ENCODE results near the gene DPPA5.
"Not testable (repeated sequence)": the region's sequence is repeated elsewhere in the genome, so short reads cannot be mapped to it uniquely, and the experiment has no call there.

The DPPA5 gene

DNA sequence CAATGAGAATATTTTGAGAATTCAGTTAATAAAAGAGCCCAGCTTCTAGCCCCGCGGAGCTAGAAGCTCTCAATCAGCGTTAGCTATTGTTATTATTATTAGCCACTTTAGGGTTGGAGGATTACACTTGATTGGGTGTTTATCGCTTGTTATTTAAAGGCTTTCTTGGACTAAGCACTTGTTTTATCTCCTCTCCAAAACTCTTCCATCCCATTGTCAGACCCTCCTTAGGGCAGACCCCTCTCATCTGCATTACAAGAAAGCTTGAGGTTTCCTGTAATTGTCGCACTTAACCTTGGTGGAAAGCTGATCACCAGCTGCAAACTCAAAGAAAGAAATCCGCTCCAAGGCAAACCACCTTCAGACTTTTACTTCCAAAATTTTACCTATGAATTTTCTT is 4.8 kb downstream of the DPPA5 start:
- Mint-ChIP-seq H3K9me3 (no peaks in the 10 kb centered on the region), H3K4me3 (no peak overlapping the region), H3K4me1 (no peaks in the 10 kb centered on the region), H3K27ac (ENCODE audit: low read depth) (no peak overlapping the region), H3K27me3 (peaks cover 44% of the 10 kb centered on the region), H3K36me3 (ENCODE audit: insufficient read depth) (no peaks in the 10 kb centered on the region)
- ATAC-seq (replicated peaks; ENCODE audit: extremely low read depth, poor library complexity, severe bottlenecking) (no peak), DNase-seq (ENCODE audit: low spot score in 2 of 2) (no peak)

DNA sequence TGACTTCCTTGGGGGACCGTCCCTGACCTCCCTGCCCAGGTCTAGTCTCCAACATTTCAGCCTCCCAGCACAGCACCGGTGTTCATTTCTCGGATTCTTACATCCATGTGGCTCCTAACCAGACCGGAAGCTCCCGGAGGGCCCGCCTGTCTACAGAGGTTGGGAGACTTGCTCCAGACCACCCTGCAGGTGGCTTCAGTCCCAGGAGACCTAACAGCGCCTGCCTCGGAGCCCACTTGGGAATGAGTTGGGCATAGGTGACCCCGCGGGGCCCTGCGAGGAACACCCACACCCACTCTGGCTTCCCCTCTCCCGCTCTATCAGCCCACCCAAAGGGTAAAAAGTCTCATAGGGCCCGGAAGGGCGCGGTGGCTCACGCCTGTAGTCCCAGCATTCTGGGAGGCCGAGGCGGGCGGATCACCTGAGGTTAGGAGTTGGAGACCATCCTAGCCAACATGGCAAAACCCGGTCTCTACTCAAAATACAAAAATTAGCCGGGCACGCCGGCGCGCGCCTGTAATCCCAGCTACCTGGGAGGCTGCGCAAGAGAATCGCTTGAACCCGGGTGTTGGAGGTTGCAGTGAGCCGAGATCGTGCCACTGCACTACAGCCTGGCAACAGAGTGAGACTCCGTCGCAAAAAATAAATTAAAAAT is 5.4 kb downstream of the DPPA5 start:
- H3K36me3 Mint-ChIP-seq (ENCODE audit: insufficient read depth) = no peaks in the 10 kb centered on the region
- H3K27me3 Mint-ChIP-seq = peaks cover 44% of the 10 kb centered on the region
- ATAC-seq (replicated peaks; ENCODE audit: extremely low read depth, poor library complexity, severe bottlenecking) (no peak), DNase-seq (ENCODE audit: low spot score in 2 of 2) (no peak)
- no peaks in the 10 kb centered on the region for H3K9me3 Mint-ChIP-seq
- H3K27ac Mint-ChIP-seq (ENCODE audit: low read depth) = no peak overlapping the region
- no peaks in the 10 kb centered on the region for H3K4me1 Mint-ChIP-seq
- no peak overlapping the region for H3K4me3 Mint-ChIP-seq

GRCh38 chr6:73343164-73343563 is 10.9 kb downstream of the DPPA5 start:
- no peak for DNase-seq (ENCODE audit: low spot score in 2 of 2)
- no peak for ATAC-seq (replicated peaks; ENCODE audit: extremely low read depth, poor library complexity, severe bottlenecking)
- H3K4me1 Mint-ChIP-seq = no peaks in the 10 kb centered on the region
- H3K9me3 Mint-ChIP-seq = no peaks in the 10 kb centered on the region
- H3K27ac Mint-ChIP-seq (ENCODE audit: low read depth) = no peak overlapping the region
- no peak overlapping the region for H3K4me3 Mint-ChIP-seq
- H3K27me3 Mint-ChIP-seq = peaks cover 19% of the 10 kb centered on the region
- peaks cover 3% of the 10 kb centered on the region for H3K36me3 Mint-ChIP-seq (ENCODE audit: insufficient read depth)

DNA sequence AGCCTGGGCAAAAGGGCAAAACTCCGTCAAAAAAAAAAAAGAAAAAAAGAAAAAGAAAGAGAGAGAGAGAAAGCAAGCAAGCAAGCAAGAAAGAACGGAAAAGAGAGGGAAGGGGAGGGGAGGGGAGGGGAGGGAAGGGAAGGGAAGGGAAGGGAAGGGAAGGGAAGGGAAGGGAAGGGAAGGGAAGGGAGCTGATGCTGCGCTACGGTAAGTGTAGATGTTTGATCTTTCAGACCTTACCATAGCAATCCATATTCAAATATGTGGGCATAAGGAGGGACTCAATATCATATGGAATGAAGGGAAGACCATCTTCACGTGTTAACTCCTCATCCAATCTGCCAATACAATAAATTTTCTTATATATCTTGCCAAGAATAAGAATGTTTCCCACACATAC is 11.9 kb downstream of the DPPA5 start:
- Mint-ChIP-seq H3K4me1 (no peaks in the 10 kb centered on the region), H3K36me3 (ENCODE audit: insufficient read depth) (peaks cover 3% of the 10 kb centered on the region), H3K27me3 (peaks cover 9% of the 10 kb centered on the region), H3K27ac (ENCODE audit: low read depth) (no peak overlapping the region), H3K9me3 (no peaks in the 10 kb centered on the region), H3K4me3 (no peak overlapping the region)
- no peak for ATAC-seq (replicated peaks; ENCODE audit: extremely low read depth, poor library complexity, severe bottlenecking)
- DNase-seq (ENCODE audit: low spot score in 2 of 2) = no peak

- H3K27me3 Mint-ChIP-seq = peaks cover under 1% of the 10 kb centered on the region
- H3K27ac Mint-ChIP-seq (ENCODE audit: low read depth) = no peak overlapping the region
- no peaks in the 10 kb centered on the region for H3K4me1 Mint-ChIP-seq
- DNase-seq (ENCODE audit: low spot score in 2 of 2) = no peak
- peaks cover 3% of the 10 kb centered on the region for H3K36me3 Mint-ChIP-seq (ENCODE audit: insufficient read depth)
- H3K9me3 Mint-ChIP-seq = no peaks in the 10 kb centered on the region
- no peak for ATAC-seq (replicated peaks; ENCODE audit: extremely low read depth, poor library complexity, severe bottlenecking)
- no peak overlapping the region for H3K4me3 Mint-ChIP-seq
Observed at GRCh38 chr6:73341335-73341734, 12.7 kb downstream of the DPPA5 start.

DNA sequence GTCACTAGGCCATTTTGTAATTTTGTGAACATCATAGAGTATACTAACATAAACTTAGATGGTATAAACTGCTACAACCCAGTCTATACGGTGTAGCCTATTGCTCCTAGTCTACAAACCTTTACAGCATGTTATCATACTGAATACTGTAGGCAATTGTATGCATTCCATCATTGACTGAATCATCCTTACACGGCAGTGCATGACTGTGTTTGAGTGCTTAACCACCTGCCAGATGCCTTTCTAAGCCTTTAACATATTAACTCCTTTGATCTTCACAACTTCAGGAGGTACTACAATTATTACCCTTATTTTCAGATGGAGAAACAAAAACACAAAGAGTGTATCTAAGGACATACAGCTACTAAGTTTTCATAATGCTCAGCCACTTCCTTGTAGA is 14.0 kb downstream of the DPPA5 start:
- H3K4me3 Mint-ChIP-seq = no peak overlapping the region
- no peak overlapping the region for H3K27ac Mint-ChIP-seq (ENCODE audit: low read depth)
- ATAC-seq (replicated peaks; ENCODE audit: extremely low read depth, poor library complexity, severe bottlenecking) = no peak
- H3K9me3 Mint-ChIP-seq = no peaks in the 10 kb centered on the region
- H3K4me1 Mint-ChIP-seq = no peaks in the 10 kb centered on the region
- no peaks in the 10 kb centered on the region for H3K27me3 Mint-ChIP-seq
- H3K36me3 Mint-ChIP-seq (ENCODE audit: insufficient read depth) = peaks cover 3% of the 10 kb centered on the region
- DNase-seq (ENCODE audit: low spot score in 2 of 2) = no peak

GRCh38 chr6:73339340-73339739 is 14.7 kb downstream of the DPPA5 start:
- Mint-ChIP-seq H3K36me3 (ENCODE audit: insufficient read depth) (peaks cover 3% of the 10 kb centered on the region), H3K27ac (ENCODE audit: low read depth) (no peak overlapping the region), H3K9me3 (no peaks in the 10 kb centered on the region), H3K4me3 (no peak overlapping the region), H3K27me3 (no peaks in the 10 kb centered on the region), H3K4me1 (no peaks in the 10 kb centered on the region)
- no peak for ATAC-seq (replicated peaks; ENCODE audit: extremely low read depth, poor library complexity, severe bottlenecking)
- DNase-seq (ENCODE audit: low spot score in 2 of 2) = no peak

- H3K4me1 Mint-ChIP-seq = no peaks in the 10 kb centered on the region
- peaks cover 39% of the 10 kb centered on the region for H3K27me3 Mint-ChIP-seq
- no peaks in the 10 kb centered on the region for H3K9me3 Mint-ChIP-seq
- DNase-seq (ENCODE audit: low spot score in 2 of 2) = no peak
- H3K36me3 Mint-ChIP-seq (ENCODE audit: insufficient read depth) = no peaks in the 10 kb centered on the region
- ATAC-seq (replicated peaks; ENCODE audit: extremely low read depth, poor library complexity, severe bottlenecking) = no peak
- no peak overlapping the region for H3K4me3 Mint-ChIP-seq
- no peak overlapping the region for H3K27ac Mint-ChIP-seq (ENCODE audit: low read depth)
Observed at GRCh38 chr6:73329201-73329600, 24.9 kb downstream of the DPPA5 start.

- ATAC-seq (replicated peaks; ENCODE audit: extremely low read depth, poor library complexity, severe bottlenecking) (no peak), DNase-seq (ENCODE audit: low spot score in 2 of 2) (no peak)
- Mint-ChIP-seq H3K27me3 (peaks cover 39% of the 10 kb centered on the region), H3K36me3 (ENCODE audit: insufficient read depth) (no peaks in the 10 kb centered on the region), H3K4me1 (no peaks in the 10 kb centered on the region), H3K27ac (ENCODE audit: low read depth) (no peak overlapping the region), H3K9me3 (no peaks in the 10 kb centered on the region), H3K4me3 (no peak overlapping the region)
Observed at GRCh38 chr6:73328790-73329189, 25.3 kb downstream of the DPPA5 start.

DNA sequence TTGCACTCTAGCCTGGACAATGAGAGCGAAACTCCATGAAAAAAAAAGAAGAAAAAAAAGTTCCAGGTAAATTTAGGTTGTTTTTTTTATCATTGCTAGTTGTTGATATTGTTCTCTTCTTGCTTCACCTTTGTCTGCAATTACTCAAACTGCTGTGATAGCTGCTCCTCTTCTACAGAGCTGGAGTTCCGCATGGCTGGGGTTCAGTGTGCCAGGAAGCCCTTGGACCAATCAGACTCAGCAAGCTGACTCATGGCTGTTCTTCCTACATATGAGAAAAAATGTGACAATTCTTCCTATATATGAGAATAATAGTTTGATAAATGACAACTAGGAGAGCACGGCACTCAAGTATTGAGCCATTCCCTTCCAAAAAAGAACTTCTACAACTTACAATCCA is 28.4 kb downstream of the DPPA5 start:
- Mint-ChIP-seq H3K27me3 (peaks cover 39% of the 10 kb centered on the region), H3K36me3 (ENCODE audit: insufficient read depth) (no peaks in the 10 kb centered on the region), H3K27ac (ENCODE audit: low read depth) (no peak overlapping the region), H3K4me3 (no peak overlapping the region), H3K4me1 (no peaks in the 10 kb centered on the region), H3K9me3 (no peaks in the 10 kb centered on the region)
- DNase-seq (ENCODE audit: low spot score in 2 of 2) (no peak), ATAC-seq (replicated peaks; ENCODE audit: extremely low read depth, poor library complexity, severe bottlenecking) (no peak)

GRCh38 chr6:73323323-73323722 is 30.8 kb downstream of the DPPA5 start:
- Mint-ChIP-seq H3K27ac (ENCODE audit: low read depth) (no peak overlapping the region), H3K4me3 (no peak overlapping the region), H3K27me3 (peaks cover 30% of the 10 kb centered on the region), H3K4me1 (no peaks in the 10 kb centered on the region), H3K36me3 (ENCODE audit: insufficient read depth) (no peaks in the 10 kb centered on the region), H3K9me3 (peaks cover 2% of the 10 kb centered on the region)
- no peak for ATAC-seq (replicated peaks; ENCODE audit: extremely low read depth, poor library complexity, severe bottlenecking)
- DNase-seq (ENCODE audit: low spot score in 2 of 2) = no peak

DNA sequence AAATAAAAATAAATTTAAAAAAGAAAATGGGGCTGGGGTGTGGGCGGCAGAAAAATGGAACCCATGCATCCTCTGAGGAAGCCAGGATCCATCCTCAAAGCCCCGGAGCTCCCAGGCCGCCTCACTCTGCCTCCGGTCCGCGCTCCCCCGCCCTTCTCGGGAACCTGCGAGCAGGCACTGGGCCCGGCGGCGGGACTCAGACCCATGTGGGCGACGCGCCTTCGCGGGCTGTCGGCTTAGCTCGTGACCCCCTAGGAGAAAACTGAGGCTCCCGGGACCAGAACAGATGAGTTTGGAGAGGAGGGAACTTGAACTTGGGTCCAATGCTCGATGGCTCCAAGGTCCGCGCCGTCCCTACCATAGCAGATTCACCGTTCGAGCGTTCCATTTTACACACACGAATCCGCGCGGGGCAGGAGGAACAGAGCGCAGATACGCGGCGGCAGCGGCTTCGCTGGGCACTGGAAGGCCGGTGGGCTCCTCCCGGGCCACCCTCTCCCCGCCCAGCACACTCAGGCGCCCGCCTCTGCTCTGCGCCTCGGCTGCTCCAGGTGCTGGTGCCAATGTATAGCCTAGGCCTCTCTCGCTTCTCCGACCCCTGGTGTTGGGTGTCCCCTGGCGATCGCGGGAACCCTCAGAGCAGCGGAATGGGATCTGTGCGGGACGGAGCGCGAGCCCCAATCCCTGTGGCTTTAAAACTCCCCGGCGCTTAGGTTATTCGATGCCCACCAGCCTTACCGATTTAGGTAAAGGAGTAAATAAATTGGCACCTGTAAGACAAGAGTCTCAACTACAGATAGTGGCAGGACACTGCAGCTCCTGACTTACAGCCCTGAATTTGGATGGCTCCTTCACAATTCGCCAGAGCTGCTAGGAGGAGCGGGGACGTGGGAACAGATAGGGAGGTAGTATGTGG is 39.2 kb downstream of the DPPA5 start:
- Mint-ChIP-seq H3K4me3 (no peak overlapping the region), H3K9me3 (peaks cover 6% of the 10 kb centered on the region), H3K4me1 (peaks cover 19% of the 10 kb centered on the region), H3K36me3 (ENCODE audit: insufficient read depth) (peaks cover 4% of the 10 kb centered on the region), H3K27ac (ENCODE audit: low read depth) (no peak overlapping the region), H3K27me3 (peaks cover 69% of the 10 kb centered on the region)
- ATAC-seq (replicated peaks; ENCODE audit: extremely low read depth, poor library complexity, severe bottlenecking) = no peak
- no peak for DNase-seq (ENCODE audit: low spot score in 2 of 2)

- not testable (repeated sequence) for H3K9me3 Mint-ChIP-seq; H3K36me3 Mint-ChIP-seq (ENCODE audit: insufficient read depth); DNase-seq (ENCODE audit: low spot score in 2 of 2); ATAC-seq (replicated peaks; ENCODE audit: extremely low read depth, poor library complexity, severe bottlenecking)
- H3K27ac Mint-ChIP-seq (ENCODE audit: low read depth) = peak overlapping the region; percentile 91
- H3K4me3 Mint-ChIP-seq = peak overlapping the region; percentile 98
- H3K4me1 Mint-ChIP-seq = peaks cover 37% of the 10 kb centered on the region
- peaks cover 32% of the 10 kb centered on the region for H3K27me3 Mint-ChIP-seq
Observed at GRCh38 chr6:73310503-73310845, 43.6 kb downstream of the DPPA5 start.
